ENCODE measurements around the gene POLR3A.
"Not testable (repeated sequence)": the region's sequence is repeated elsewhere in the genome, so short reads cannot be mapped to it uniquely, and the experiment has no call there.

- TF ChIP-seq CTCF (conservative IDR thresholded peaks at IDR 0.05 in 1 of 2, IDR thresholded peaks at IDR 0.05 in 1 of 2; ENCODE audit: extremely low read depth in 1 of 2, insufficient read depth in 1 of 2, low read depth in 1 of 2, low read length in 2 of 2); EZH2 (IDR thresholded peaks at IDR 0.05; ENCODE audit: borderline replicate concordance, low read length): not testable (repeated sequence)
These were observed 40.7 kb upstream of the POLR3A start for GRCh38 chr10:78070064-78070463.
